ENCODE results near the gene AGBL1. TPM values are rescaled to one million over a fixed set of nuclear protein-coding genes. Genes with fewer than 3 reads are reported as not detected.
"Not testable (repeated sequence)": the region's sequence is repeated elsewhere in the genome, so short reads cannot be mapped to it uniquely, and the experiment has no call there.

The AGBL1 gene
- total and polyA plus RNA-seq, 2 experiments from 2014 or later, result not detected

DNA sequence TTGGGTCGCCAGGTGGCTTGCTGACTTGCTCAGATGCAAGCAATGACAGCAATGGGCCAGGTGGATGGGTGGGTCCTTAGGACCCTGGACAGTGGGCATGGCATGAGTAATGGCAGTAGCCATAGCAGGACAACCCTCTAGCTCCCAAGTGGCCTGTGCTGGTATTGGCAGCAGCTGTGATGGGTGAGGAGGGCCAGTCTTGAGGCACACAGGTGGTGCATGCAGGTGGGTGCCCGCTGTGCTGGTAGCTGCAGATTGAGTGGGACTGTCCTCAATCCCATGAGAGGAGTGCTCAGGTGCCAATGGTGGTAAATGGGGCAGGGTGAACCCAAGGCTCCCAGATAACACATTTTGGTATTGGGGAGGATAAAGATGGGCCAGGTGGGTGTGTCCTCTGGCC is 24.2 kb downstream of the AGBL1 start:
- Histone ChIP-seq H3K4me2 (ENCODE audit: unreplicated experiment) (no peak overlapping the region), H3K4me1 (ENCODE audit: insufficient read depth) (no peaks in the 10 kb centered on the region), H3F3A (ENCODE audit: insufficient read depth) (no peaks in the 10 kb centered on the region), H3K9me2 (ENCODE audit: insufficient read depth) (no peaks in the 10 kb centered on the region), H3K36me3 (ENCODE audit: low read depth) (no peaks in the 10 kb centered on the region), H3K27ac (no peak overlapping the region), H3K27me3 (replicated peaks; ENCODE audit: insufficient read depth) (no peaks in the 10 kb centered on the region), H3K9me3 (ENCODE audit: low read depth) (no peaks in the 10 kb centered on the region), H3K79me2 (ENCODE audit: insufficient read depth) (no peaks in the 10 kb centered on the region), H2AFZ (no peak overlapping the region), H3K9ac (no peak overlapping the region), H4K20me1 (ENCODE audit: insufficient read depth) (no peaks in the 10 kb centered on the region), H3K4me3 (no peak overlapping the region)
- in situ Hi-C loops (cut with MboI), result no loop called here
- WGBS, 2 experiments (ENCODE audit: low coverage in 1 of 2, low lambda C conversion rate in 2 of 2, missing lambda C conversion rate in 2 of 2), result 23 to 29% methylated on average over 2 of the region's 2 CpGs
- DNase-seq, result no peak
- TF ChIP-seq EZH2phosphoT487 (IDR thresholded peaks at IDR 0.05; ENCODE audit: insufficient read depth, low read depth) (no peak), EZH2 (IDR thresholded peaks at IDR 0.05; ENCODE audit: insufficient read depth, poor library complexity, severe bottlenecking) (no peak)

DNA sequence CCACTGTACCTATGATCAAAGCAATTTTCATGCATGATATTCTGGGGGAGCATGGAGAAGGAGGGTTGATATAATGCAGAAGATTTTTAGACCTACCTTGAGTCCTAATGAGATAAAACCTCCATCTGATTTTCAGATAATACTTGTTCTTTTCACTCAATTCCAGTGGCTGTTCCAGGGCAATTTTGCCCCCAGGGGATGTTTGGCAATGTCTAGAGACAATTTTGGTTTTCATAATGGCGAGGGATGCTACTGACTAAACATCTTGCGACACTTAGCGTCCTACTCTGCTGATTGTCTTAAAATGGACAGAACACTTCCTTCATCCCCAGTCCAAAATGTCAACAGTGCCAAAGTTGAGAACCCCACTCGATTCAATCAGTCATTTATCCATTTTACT is 26.6 kb downstream of the AGBL1 start:
- 17 to 26% methylated on average over 4 of the region's 4 CpGs for WGBS, 2 experiments (ENCODE audit: low coverage in 1 of 2, low lambda C conversion rate in 2 of 2, missing lambda C conversion rate in 2 of 2)
- H4K20me1 ChIP-seq (ENCODE audit: insufficient read depth), result no peaks in the 10 kb centered on the region
- no peak overlapping the region for H3K27ac ChIP-seq
- no peaks in the 10 kb centered on the region for H3K9me2 ChIP-seq (ENCODE audit: insufficient read depth)
- no peaks in the 10 kb centered on the region for H3F3A ChIP-seq (ENCODE audit: insufficient read depth)
- H3K4me2 ChIP-seq (ENCODE audit: unreplicated experiment), result no peak overlapping the region
- no peak overlapping the region for H3K4me3 ChIP-seq
- no peak for TF ChIP-seq EZH2 (IDR thresholded peaks at IDR 0.05; ENCODE audit: insufficient read depth, poor library complexity, severe bottlenecking)
- no peak for TF ChIP-seq EZH2phosphoT487 (IDR thresholded peaks at IDR 0.05; ENCODE audit: insufficient read depth, low read depth)
- in situ Hi-C loops (cut with MboI), result no loop called here
- no peak for DNase-seq
- H3K4me1 ChIP-seq (ENCODE audit: insufficient read depth), result no peaks in the 10 kb centered on the region
- no peak overlapping the region for H3K9ac ChIP-seq
- no peaks in the 10 kb centered on the region for H3K79me2 ChIP-seq (ENCODE audit: insufficient read depth)
- no peaks in the 10 kb centered on the region for H3K9me3 ChIP-seq (ENCODE audit: low read depth)
- no peaks in the 10 kb centered on the region for H3K27me3 ChIP-seq (replicated peaks; ENCODE audit: insufficient read depth)
- no peaks in the 10 kb centered on the region for H3K36me3 ChIP-seq (ENCODE audit: low read depth)
- H2AFZ ChIP-seq, result no peak overlapping the region

DNA sequence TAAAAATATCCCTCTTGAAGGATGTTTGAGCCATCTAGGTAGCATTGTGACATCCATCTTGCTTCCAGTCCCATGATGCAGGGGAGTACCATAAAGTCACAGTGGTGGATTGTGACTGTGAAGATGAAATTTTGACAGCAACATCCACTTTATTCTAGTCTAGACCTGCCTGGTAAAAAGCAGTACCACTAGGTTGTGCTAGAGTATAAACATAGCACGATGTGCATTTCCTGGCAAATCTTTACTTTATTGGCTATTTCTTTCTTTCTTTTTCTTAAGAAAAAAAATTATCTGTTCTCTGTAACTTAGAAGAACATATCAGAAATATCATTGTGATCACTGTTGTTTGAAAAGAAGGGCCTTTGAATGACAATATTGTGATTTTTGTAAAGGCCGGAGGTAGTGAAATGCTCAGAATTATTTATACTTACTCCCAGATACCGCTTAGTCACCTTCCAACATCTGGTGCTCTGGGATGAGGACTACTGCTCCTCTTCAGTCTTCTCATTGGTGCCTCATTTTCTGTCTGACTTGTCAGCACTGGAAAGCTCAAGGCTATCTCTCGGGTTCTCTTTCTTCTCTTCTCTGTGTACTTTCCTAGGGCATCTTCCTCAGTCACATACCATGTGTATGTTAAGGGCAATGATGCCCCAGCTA is 35.6 kb downstream of the AGBL1 start:
- Histone ChIP-seq H3K27ac (no peak overlapping the region), H3K27me3 (replicated peaks; ENCODE audit: insufficient read depth) (no peaks in the 10 kb centered on the region), H3K4me1 (ENCODE audit: insufficient read depth) (no peaks in the 10 kb centered on the region), H3F3A (ENCODE audit: insufficient read depth) (no peaks in the 10 kb centered on the region), H3K9ac (no peak overlapping the region), H3K9me3 (ENCODE audit: low read depth) (no peaks in the 10 kb centered on the region), H4K20me1 (ENCODE audit: insufficient read depth) (no peaks in the 10 kb centered on the region), H3K79me2 (ENCODE audit: insufficient read depth) (no peaks in the 10 kb centered on the region), H3K36me3 (ENCODE audit: low read depth) (no peaks in the 10 kb centered on the region), H3K4me3 (no peak overlapping the region), H3K9me2 (ENCODE audit: insufficient read depth) (no peaks in the 10 kb centered on the region), H2AFZ (no peak overlapping the region), H3K4me2 (ENCODE audit: unreplicated experiment) (no peak overlapping the region)
- WGBS, 2 experiments (ENCODE audit: low coverage in 1 of 2, low lambda C conversion rate in 2 of 2, missing lambda C conversion rate in 2 of 2), result 8% methylated on average over 4 of the region's 4 CpGs
- DNase-seq, result no peak
- TF ChIP-seq EZH2phosphoT487 (IDR thresholded peaks at IDR 0.05; ENCODE audit: insufficient read depth, low read depth) (no peak), EZH2 (IDR thresholded peaks at IDR 0.05; ENCODE audit: insufficient read depth, poor library complexity, severe bottlenecking) (no peak)
- in situ Hi-C loops (cut with MboI), result no loop called here

DNA sequence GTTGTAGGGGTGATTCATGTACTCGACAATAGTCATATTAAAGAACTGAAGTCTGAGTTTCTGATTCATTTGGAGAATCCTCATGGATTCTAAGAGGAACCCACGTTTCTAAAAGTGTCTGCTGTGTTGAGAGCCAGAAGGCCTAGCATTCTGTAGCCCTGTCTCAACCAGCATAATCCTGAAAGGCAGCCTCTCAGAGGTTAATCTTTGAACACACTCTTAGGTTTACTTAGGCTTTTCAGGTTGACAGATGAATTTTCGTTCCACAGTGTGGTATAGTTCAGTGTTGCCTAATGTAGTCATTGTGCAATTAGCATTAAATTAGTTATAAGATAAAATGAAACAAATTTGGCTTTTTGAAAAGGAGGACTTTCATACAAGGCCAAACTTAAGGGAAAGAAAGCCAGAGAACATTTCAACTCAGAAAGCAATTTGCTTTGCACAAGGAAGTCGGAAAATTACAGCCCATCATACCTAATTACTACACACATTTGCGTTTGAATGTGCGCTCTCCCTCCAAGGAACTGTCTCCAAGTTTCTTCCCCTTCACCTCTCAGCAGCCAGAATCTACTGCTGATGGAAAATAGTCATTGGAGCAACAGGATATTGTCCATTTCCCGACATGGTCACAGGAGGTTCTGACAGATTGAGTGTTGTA is 42.0 kb downstream of the AGBL1 start:
- in situ Hi-C loops (cut with MboI), result no loop called here
- TF ChIP-seq EZH2phosphoT487 (IDR thresholded peaks at IDR 0.05; ENCODE audit: insufficient read depth, low read depth) (no peak), EZH2 (IDR thresholded peaks at IDR 0.05; ENCODE audit: insufficient read depth, poor library complexity, severe bottlenecking) (no peak)
- 11 to 13% methylated on average over 7 of the region's 7 CpGs for WGBS, 2 experiments (ENCODE audit: low coverage in 1 of 2, low lambda C conversion rate in 2 of 2, missing lambda C conversion rate in 2 of 2)
- H3K9ac ChIP-seq, result no peak overlapping the region
- H3K4me2 ChIP-seq (ENCODE audit: unreplicated experiment), result no peak overlapping the region
- H3K79me2 ChIP-seq (ENCODE audit: insufficient read depth), result no peaks in the 10 kb centered on the region
- no peaks in the 10 kb centered on the region for H3K9me3 ChIP-seq (ENCODE audit: low read depth)
- no peak overlapping the region for H3K4me3 ChIP-seq
- no peak overlapping the region for H2AFZ ChIP-seq
- no peak overlapping the region for H3K27ac ChIP-seq
- no peaks in the 10 kb centered on the region for H3K36me3 ChIP-seq (ENCODE audit: low read depth)
- DNase-seq, result no peak
- no peaks in the 10 kb centered on the region for H4K20me1 ChIP-seq (ENCODE audit: insufficient read depth)
- no peaks in the 10 kb centered on the region for H3K4me1 ChIP-seq (ENCODE audit: insufficient read depth)
- H3K9me2 ChIP-seq (ENCODE audit: insufficient read depth), result no peaks in the 10 kb centered on the region
- no peaks in the 10 kb centered on the region for H3K27me3 ChIP-seq (replicated peaks; ENCODE audit: insufficient read depth)
- no peaks in the 10 kb centered on the region for H3F3A ChIP-seq (ENCODE audit: insufficient read depth)

DNA sequence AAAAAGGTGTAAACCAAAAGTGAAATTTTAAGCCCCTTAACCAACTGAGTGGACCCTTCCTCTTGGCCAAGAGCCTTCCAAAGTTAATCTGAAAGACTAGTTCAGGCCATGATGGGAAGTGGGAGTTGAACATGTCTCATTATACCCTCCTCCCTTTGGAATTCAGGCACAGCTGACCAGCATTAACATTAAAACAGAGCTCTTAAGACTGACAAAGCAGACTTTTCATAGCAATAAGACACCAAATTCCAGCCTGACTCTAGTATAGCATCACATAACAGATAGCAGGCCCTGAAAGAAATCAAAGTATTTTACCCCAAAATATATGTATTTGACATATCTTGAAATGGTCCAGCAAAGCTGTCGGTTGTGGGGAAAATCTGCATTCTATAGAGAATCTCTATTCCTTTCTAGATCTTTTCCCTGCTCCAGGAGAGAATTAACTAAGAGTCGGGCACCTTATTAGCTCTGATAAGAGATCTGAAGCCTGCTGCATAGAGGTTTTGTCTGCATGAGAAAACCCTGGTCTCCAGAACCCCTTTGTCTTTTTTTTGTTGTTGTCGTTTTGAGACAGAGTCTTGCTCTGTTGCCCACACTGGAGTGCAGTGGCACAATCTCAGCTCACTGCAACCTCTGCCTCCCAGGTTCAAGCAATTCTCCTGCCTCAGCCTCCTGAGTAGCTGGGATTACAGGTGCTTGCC is 43.2 kb downstream of the AGBL1 start:
- H3K4me1 ChIP-seq (ENCODE audit: insufficient read depth); DNase-seq; H3K9me3 ChIP-seq (ENCODE audit: low read depth); H3K9me2 ChIP-seq (ENCODE audit: insufficient read depth); H3K27me3 ChIP-seq (replicated peaks; ENCODE audit: insufficient read depth); H3K4me2 ChIP-seq (ENCODE audit: unreplicated experiment); H3K27ac ChIP-seq; in situ Hi-C loops (cut with MboI); H4K20me1 ChIP-seq (ENCODE audit: insufficient read depth); H3K9ac ChIP-seq; H3F3A ChIP-seq (ENCODE audit: insufficient read depth); H3K4me3 ChIP-seq; H3K79me2 ChIP-seq (ENCODE audit: insufficient read depth); H3K36me3 ChIP-seq (ENCODE audit: low read depth); H2AFZ ChIP-seq: not testable (repeated sequence)
- WGBS, 2 experiments (ENCODE audit: low coverage in 1 of 2, low lambda C conversion rate in 2 of 2, missing lambda C conversion rate in 2 of 2), result 12 to 16% methylated on average over 3 of the region's 3 CpGs

All from GM23248 (cell line).